ENCODE data around the gene AMT. TPM values are rescaled to one million over a fixed set of nuclear protein-coding genes. Genes with fewer than 3 reads are reported as not detected.
A peak's percentile ranks its signal among the peaks of the same experiment; 100 is the strongest.

AMT gene, protein sequence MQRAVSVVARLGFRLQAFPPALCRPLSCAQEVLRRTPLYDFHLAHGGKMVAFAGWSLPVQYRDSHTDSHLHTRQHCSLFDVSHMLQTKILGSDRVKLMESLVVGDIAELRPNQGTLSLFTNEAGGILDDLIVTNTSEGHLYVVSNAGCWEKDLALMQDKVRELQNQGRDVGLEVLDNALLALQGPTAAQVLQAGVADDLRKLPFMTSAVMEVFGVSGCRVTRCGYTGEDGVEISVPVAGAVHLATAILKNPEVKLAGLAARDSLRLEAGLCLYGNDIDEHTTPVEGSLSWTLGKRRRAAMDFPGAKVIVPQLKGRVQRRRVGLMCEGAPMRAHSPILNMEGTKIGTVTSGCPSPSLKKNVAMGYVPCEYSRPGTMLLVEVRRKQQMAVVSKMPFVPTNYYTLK
- 2.8 to 9.0 TPM (median 7.1 TPM) in 3 replicates for polyA plus RNA-seq
- polyA plus RNA-seq (2011; ENCODE audit: low read depth), result 0.94 TPM
- polyA plus RNA-seq (2011; cell fraction: cytosol; rRNA removed), result 0.34 and 0.55 TPM in 2 replicates
- 35.1 and 49.7 TPM in 2 replicates for polyA plus RNA-seq (2011; cell fraction: nucleus; rRNA removed)
- 1.7 and 3.7 TPM in 2 replicates for polyA plus RNA-seq (2012; ENCODE audit: low replicate concordance)
- 1.2 to 2.3 TPM (median 2.2 TPM) in 3 replicates for polyA minus RNA-seq
- not detected for polyA minus RNA-seq (2011; cell fraction: cytosol; rRNA and poly(A)+ RNA removed)
- 3.0 and 3.2 TPM in 2 replicates for polyA minus RNA-seq (2011; cell fraction: nucleus; rRNA and poly(A)+ RNA removed)

DNA sequence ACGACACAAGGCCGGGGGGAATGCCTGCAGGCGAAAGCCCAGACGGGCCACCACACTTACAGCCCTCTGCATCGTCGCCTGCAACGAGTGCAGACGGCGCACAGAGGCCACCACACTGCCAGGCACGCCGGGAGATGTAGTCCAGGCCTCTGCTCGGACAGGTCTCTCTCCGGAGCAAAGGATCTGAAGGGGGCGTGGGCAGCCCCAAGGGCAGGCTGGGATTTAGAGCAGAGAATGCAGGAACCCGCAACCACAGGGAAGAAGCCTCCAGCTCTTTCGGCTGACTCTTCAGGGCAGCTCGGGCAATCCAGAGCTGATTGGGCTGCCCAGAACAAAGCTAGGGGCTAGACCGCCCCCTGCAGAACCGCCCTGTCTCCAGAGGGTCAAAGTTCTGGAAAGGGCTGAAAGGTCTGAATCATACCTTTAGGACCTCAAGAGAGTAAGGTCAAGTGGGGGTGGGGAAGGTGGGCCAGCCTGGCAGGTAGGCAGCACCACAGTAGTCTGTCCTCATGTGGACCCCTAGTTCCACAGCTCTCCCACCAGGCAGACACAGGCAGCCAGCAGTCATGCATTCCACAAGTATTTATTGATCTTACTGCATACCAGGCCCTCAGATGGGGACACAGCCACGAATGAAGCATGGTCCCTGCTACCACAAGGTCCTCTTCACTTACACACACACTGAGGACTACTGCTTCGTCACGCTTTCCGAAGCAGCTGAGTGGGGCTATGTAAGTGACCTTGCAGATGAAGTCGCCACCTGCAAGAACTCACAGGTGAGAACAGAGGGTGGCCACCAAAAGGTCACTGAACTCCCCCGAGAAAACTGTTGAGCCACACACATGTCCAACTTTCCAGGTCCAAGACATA, at the start of gene AMT:
TSS of gene AMT (minus strand) at position 95 of the 870 bp plus-strand sequence. CDS start at position 72, 23 bp downstream.
- Histone ChIP-seq H4K20me1 (ENCODE audit: control insufficient read depth, extremely low read depth, insufficient read depth, low read length) (no peaks in the 10 kb centered on the region), H2AFZ (ENCODE audit: control insufficient read depth, low read length) (no peak within 1 kb of the TSS), H3K27me3 (ENCODE audit: control insufficient read depth, extremely low read depth, insufficient read depth, low read length) (no peaks in the 10 kb centered on the region), H3K79me2 (ENCODE audit: control insufficient read depth, insufficient read depth, low read length) (no peaks in the 10 kb centered on the region), H3K9me3 (ENCODE audit: control insufficient read depth, low read depth, low read length) (no peaks in the 10 kb centered on the region), H3K36me3 (ENCODE audit: control insufficient read depth in 2 of 2, extremely low read depth in 1 of 2, insufficient read depth in 2 of 2, low read length in 2 of 2) (peaks cover 6 to 13% of the 10 kb centered on the region in 2 experiments), H3K4me3 (ENCODE audit: control insufficient read depth in 2 of 3, extremely low read depth in 1 of 3, insufficient read depth in 2 of 3, low read depth in 1 of 3, low read length in 3 of 3) (no peak within 1 kb of the TSS), H3K4me2 (ENCODE audit: control insufficient read depth, extremely low read depth, insufficient read depth, low read depth, low read length) (peak within 1 kb of the TSS; percentile 72), H3K9me1 (ENCODE audit: control insufficient read depth, extremely low read depth, insufficient read depth, low read length) (peaks cover 5% of the 10 kb centered on the region), H3K9ac (ENCODE audit: control insufficient read depth, extremely low read depth, insufficient read depth, low read length) (no peak within 1 kb of the TSS), H3K4me1 (ENCODE audit: control insufficient read depth, extremely low read depth, insufficient read depth, low read length) (peaks cover 23% of the 10 kb centered on the region), H3K27ac (ENCODE audit: control insufficient read depth, insufficient read depth, low read length) (peak within 1 kb of the TSS; percentile 73)
- TF ChIP-seq, protein P1, sequence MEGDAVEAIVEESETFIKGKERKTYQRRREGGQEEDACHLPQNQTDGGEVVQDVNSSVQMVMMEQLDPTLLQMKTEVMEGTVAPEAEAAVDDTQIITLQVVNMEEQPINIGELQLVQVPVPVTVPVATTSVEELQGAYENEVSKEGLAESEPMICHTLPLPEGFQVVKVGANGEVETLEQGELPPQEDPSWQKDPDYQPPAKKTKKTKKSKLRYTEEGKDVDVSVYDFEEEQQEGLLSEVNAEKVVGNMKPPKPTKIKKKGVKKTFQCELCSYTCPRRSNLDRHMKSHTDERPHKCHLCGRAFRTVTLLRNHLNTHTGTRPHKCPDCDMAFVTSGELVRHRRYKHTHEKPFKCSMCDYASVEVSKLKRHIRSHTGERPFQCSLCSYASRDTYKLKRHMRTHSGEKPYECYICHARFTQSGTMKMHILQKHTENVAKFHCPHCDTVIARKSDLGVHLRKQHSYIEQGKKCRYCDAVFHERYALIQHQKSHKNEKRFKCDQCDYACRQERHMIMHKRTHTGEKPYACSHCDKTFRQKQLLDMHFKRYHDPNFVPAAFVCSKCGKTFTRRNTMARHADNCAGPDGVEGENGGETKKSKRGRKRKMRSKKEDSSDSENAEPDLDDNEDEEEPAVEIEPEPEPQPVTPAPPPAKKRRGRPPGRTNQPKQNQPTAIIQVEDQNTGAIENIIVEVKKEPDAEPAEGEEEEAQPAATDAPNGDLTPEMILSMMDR (optimal IDR thresholded peaks at IDR 0.05 in 1 of 3, IDR thresholded peaks at IDR 0.05 in 1 of 3, conservative IDR thresholded peaks at IDR 0.05 in 1 of 3; ENCODE audit: extremely low read depth in 1 of 3, insufficient read depth in 2 of 3, low read length in 3 of 3), result no peak
- no peak for TF ChIP-seq EZH2 (IDR thresholded peaks at IDR 0.05; ENCODE audit: low read length)
- DNase-seq (ENCODE audit: low read depth, low spot score) (no peak), FAIRE-seq (no peak)
- dilution Hi-C loops (cut with MboI; ENCODE audit: extremely low pct_ligation_motif_present, low sequenced_read_pairs), result no loop called here

DNA sequence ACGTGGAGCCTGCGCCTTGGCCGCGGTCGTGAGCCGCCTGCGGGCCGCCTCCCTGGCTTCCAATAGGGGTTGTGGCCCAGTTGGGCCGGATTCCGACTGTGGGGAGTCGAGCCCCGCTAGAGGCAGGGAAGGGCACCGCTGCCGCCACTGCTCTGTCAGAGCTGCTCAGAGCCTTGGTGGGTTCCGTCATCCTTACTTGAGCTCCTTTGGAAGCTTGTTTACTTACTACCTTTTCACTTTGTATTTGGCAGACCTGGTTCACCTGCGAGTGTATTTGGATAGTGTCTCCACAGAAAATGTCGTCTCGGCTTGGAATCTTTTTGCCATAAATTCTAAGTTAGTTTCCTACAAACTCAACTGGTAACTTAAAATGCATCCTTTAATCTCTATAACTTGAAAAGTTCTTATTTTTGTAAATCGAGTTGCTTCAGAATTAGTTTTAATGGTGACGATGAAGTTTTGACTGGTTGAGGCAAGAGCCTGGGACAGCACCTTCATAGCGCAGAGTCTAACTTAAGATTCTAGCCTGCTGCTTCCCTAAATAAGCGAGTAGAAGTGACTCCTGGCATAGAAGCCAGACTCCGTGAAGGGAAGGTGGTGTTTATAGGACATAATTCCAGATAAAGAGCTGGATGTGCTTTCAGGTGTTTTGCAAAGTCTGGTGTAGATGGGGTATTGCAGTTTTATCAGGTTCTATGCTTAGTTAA, 48.6 kb upstream of the AMT start:
- no peak for DNase-seq (ENCODE audit: low read depth, low spot score)
- peaks cover 22% of the 10 kb centered on the region for H3K4me1 ChIP-seq (ENCODE audit: control insufficient read depth, extremely low read depth, insufficient read depth, low read length)
- TF ChIP-seq EZH2 (IDR thresholded peaks at IDR 0.05; ENCODE audit: low read length), result no peak
- TF ChIP-seq, protein P1 (optimal IDR thresholded peaks at IDR 0.05 in 1 of 3, IDR thresholded peaks at IDR 0.05 in 1 of 3, conservative IDR thresholded peaks at IDR 0.05 in 1 of 3; ENCODE audit: extremely low read depth in 1 of 3, insufficient read depth in 2 of 3, low read length in 3 of 3), result no peak
- peak overlapping the region; percentile 67 to 82 (median 76) for H3K4me3 ChIP-seq (ENCODE audit: control insufficient read depth in 2 of 3, extremely low read depth in 1 of 3, insufficient read depth in 2 of 3, low read depth in 1 of 3, low read length in 3 of 3)
- H3K27me3 ChIP-seq (ENCODE audit: control insufficient read depth, extremely low read depth, insufficient read depth, low read length), result no peaks in the 10 kb centered on the region
- no peaks in the 10 kb centered on the region for H3K36me3 ChIP-seq (ENCODE audit: control insufficient read depth in 2 of 2, extremely low read depth in 1 of 2, insufficient read depth in 2 of 2, low read length in 2 of 2)
- peak overlapping the region; percentile 68 for H2AFZ ChIP-seq (ENCODE audit: control insufficient read depth, low read length)
- H3K9me1 ChIP-seq (ENCODE audit: control insufficient read depth, extremely low read depth, insufficient read depth, low read length), result no peaks in the 10 kb centered on the region
- FAIRE-seq, result no peak
- H3K9ac ChIP-seq (ENCODE audit: control insufficient read depth, extremely low read depth, insufficient read depth, low read length), result peak overlapping the region; percentile 82
- H3K27ac ChIP-seq (ENCODE audit: control insufficient read depth, insufficient read depth, low read length), result peak overlapping the region; percentile 74
- H3K9me3 ChIP-seq (ENCODE audit: control insufficient read depth, low read depth, low read length), result no peaks in the 10 kb centered on the region
- no peaks in the 10 kb centered on the region for H4K20me1 ChIP-seq (ENCODE audit: control insufficient read depth, extremely low read depth, insufficient read depth, low read length)
- peak overlapping the region; percentile 82 for H3K4me2 ChIP-seq (ENCODE audit: control insufficient read depth, extremely low read depth, insufficient read depth, low read depth, low read length)
- dilution Hi-C loops (cut with MboI; ENCODE audit: extremely low pct_ligation_motif_present, low sequenced_read_pairs), result no loop called here
- H3K79me2 ChIP-seq (ENCODE audit: control insufficient read depth, insufficient read depth, low read length), result peaks cover 23% of the 10 kb centered on the region

Measured in keratinocyte (primary cell).